DMS53 (cell line): ENCODE data around the gene TMEM59.
"Not testable (repeated sequence)": the region's sequence is repeated elsewhere in the genome, so short reads cannot be mapped to it uniquely, and the experiment has no call there.

Source experiments
- DNase-seq: peaks from one replicate; lab custom pipeline; 2025; lab: John Stamatoyannopoulos, UW

Gene TMEM59

DNA sequence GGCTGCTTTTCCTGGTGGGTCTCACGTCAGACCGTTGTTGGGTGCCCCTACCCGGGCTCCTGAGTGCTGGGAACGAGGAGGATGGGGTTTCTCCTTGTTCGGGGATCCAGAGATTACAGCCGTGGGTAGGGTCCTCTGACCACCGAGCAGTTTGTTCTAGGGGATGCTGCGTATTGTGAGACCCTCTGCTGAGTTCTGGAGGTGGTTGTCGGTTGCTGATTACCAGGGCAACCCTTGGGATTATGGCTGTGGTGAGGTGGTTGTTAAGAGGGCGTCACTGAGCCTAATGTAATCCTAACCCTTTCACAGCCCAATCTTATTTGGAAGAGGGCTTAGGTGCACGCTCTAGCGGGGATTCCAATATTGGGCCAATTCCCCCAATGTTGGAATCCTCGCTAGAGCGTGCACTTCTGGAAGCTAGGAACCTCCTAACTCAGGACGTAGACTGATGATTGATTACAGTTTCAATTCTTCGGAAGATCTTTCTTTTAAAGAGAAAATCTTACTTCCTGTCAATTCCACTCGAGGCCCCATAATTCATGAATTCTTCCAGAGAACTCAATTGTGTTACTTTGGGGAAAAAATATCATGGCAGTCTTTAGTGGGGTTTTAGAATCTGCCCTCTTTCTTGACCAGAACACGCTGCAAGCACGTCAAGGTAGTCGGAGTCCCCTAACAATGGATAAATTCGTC, 887 bp upstream of the TMEM59 start:
- DNase-seq = peak; percentile 70

- DNase-seq = peak; percentile 73
Measured at GRCh38 chr1:54052431-54052933, 522 bp downstream of the TMEM59 start.

DNA sequence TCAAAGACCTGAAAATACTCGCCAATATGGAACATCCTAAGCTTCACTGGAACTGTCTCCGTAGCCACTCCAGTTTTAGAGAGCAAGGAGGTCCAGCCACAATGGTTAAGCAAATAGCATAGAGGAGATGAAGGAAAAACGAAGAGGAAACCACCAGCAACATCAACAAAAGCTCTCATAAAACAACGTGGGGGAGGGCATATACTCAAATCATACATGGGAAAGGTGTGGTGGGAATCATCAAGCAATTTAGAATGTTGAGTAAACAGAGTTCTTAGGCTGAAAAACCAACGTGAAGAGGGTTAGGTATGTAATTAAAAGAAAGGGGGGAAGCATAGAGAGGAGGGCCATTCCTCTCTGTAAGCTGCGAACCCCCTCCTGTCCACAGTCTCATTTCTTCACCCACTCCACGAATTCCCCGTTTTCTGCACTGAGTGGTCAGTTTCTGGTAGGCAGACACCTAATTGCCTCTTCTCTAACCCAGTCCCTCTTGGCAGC, 1.0 kb downstream of the TMEM59 start:
- DNase-seq = peak; percentile 49

GRCh38 chr1:54050435-54050834, 2.6 kb downstream of the TMEM59 start:
- not testable (repeated sequence) for DNase-seq

DNA sequence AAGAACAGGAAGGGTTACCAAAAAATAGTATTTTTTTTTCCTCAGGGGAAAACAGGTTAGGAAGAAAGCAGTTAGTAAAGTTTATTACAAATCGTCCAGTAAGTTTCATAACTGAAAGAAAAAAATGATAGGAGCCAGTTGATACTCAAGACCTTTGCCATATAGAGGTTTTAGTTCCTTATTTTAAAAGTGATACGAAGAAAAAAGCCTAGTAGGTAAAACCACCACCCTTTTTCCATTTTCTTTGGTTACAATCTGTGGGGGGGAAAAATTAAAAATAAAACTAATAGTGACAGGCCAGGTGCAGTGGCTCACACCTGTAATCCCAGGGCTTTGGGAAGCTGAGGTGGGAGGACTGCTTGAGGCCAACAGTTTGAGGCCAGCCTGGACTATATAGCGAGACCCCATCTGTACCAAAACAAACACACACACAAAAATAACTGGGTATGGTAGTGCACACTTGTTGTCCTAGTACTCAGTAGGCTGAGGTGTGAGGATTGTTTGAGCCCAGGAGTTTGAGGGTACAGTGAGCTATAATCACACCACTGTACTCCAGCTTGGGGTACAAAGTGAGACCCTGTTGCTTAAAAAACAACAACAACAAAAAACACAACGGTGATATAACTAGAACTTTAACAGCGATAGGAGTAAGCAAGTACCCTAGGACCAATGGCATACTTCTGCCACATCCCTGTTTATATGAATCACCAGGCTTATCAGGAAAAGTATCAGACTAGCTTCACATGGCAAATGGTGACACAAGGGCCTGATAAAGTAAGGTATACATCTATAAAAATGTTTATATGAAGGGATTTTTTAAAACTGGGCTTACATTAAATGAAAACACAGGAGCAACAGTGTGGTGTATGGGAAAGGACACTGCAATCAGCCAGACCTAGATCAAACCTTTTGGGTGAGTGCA, 5.4 kb downstream of the TMEM59 start:
- DNase-seq = no peak

- DNase-seq = peak; percentile 24
Measured at GRCh38 chr1:54046671-54047383, 6.2 kb downstream of the TMEM59 start.

- DNase-seq = no peak
Measured at GRCh38 chr1:54045496-54045895, 7.5 kb downstream of the TMEM59 start.

DNA sequence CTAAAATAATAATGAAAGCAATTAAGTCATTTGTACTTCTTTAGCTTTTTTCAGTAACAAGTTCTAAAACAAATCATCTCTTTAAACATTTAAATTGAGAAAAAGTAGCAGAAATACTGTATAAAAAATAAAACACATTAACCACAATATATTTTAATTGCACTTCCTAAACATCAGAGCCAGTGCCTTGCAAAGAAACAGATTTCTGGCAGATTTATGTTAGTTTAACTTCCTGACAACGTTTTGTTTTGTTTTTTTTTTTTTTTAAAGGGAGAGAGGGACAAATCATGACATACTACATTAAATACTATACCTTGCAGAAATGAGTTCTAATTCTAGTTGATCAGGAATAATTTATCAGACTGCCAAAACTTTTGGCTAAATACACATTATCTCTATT, 11.2 kb downstream of the TMEM59 start:
- DNase-seq = no peak

GRCh38 chr1:54037476-54037875, 15.5 kb downstream of the TMEM59 start:
- DNase-seq = no peak

DNA sequence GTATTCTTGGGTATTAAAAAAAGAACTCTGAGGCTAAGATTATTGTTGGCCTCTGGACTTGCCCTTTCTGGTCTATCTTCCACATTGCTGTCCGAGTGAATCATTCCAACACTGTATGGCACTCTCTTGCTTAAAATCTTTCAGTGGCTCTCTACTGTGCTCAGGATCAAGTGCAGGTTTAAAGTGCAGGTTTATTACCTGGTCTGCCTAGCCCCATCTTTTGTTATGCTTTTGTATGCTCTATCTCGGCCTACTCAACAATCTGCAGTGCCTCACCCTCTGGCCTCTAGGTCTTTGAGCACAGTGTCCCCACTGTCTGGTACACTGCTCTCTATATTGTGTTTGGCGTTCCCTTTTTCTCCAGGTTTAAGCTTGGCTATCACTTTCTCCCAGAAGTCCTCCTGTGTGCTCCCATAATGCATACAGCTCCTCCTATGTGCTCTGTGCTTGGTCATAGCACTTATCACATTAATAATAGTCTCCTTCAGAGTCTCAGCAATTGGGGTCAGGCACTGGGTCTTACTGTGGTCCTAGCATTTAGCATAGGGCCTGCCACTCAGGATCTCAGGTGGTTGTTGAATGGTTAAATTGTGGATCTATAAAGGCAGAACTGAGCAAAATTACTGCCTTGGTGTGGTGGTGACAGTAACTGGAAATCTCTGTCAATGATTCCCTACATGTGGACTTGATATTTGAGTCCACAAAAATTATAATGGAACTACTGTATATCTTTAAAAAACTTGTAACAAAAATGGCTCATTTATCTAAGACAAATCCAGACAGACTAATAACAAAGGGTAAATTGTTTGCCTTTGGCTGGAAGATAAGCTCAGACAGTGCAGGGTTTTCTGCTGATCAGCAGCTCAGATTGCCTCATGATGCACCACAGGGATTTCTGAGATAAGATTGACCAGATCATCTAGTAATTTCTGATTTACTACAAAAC, 24.4 kb downstream of the TMEM59 start:
- no peak for DNase-seq

DNA sequence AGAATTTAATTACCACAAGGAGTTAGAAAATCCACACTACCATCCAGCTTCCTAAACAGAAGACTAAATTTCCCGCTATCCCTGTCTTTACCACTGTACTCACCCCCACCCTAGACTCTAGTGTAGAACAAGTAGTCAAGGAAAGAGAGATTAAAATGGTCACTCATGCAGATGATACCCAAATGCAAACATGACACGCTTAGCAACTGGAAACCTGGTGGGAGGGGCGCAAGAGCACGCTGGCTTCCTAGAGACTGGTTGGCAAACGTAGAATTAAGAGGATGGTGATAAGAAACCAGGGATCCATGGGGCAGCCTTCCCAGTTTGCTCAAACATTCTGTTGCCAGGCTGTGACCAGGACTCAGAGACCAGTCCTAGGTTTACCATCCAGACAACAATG, 25.2 kb downstream of the TMEM59 start:
- peak; percentile 91 for DNase-seq

- not testable (repeated sequence) for DNase-seq
Measured at GRCh38 chr1:54024811-54025210, 28.2 kb downstream of the TMEM59 start.

GRCh38 chr1:54024358-54024757, 28.6 kb downstream of the TMEM59 start:
- peak; percentile 41 for DNase-seq

- DNase-seq = not testable (repeated sequence)
Measured at GRCh38 chr1:54019562-54020176, 33.3 kb downstream of the TMEM59 start.

- no peak for DNase-seq
Measured at GRCh38 chr1:54018635-54019034, 34.4 kb downstream of the TMEM59 start.

- peak; percentile 98 for DNase-seq
Measured at GRCh38 chr1:54017979-54018378, 35.0 kb downstream of the TMEM59 start, which contains the start of gene LDLRAD1. LDLRAD1 (minus strand) TSS chr1:54018186; CDS start chr1:54018112, 74 bp downstream.

GRCh38 chr1:54016343-54017282, 36.4 kb downstream of the TMEM59 start:
- peak; percentile 100 for DNase-seq

DNA sequence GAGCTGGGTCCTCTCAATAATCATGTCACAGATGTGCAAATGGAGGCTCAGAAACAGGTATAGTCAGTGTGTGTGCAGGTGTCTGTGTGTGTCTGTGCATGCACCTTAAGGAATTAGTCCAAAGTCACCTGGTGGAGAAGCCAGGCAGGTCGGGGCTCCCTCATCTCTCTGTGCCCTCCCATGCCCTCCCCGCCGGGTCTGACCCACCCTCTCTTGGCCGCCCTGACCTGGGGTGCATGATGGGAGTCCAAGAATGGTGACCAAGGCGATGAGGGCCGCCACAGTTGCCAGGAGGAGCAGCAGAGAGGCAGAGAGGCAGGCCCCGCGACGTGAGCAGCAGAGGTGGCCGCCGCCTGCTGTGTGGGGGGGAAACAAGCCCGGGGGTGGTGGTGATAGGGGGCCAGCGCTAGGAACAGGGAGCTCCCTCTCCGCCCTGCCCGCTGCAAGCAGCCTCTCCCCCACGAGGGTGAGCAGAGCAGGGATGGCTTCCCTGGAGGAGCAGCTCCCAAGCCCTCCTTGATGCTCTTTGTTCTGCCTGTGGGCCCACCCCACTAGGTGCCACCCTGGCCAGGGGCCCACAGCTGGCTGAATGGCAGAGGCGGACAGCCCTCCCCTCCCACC, 38.9 kb downstream of the TMEM59 start:
- DNase-seq = no peak
